OCI-LY1 (cell line): ENCODE results near the gene APBA3.

ENCODE experiments used
- EZH2 ChIP-seq: fragments of 200-600 bp; sonication (generic), shearing (Covaris generic); IDR thresholded peaks from 2 replicates; pipeline ENCODE4 v1.8.0; 2017; ENCODE audit warnings: borderline replicate concordance, mixed run types, mild to moderate bottlenecking, antibody characterized with exemption, low read length, moderate library complexity, mixed read lengths
- TF ChIP-seq, protein P1 (sequence below): fragments of 200-600 bp; sonication (generic), shearing (Covaris generic); IDR thresholded peaks from 2 replicates; pipeline ENCODE4 v1.5.1; 2017; ENCODE audit warnings: mild to moderate bottlenecking, antibody characterized with exemption, low read length, moderate library complexity, mixed read lengths

DNA sequence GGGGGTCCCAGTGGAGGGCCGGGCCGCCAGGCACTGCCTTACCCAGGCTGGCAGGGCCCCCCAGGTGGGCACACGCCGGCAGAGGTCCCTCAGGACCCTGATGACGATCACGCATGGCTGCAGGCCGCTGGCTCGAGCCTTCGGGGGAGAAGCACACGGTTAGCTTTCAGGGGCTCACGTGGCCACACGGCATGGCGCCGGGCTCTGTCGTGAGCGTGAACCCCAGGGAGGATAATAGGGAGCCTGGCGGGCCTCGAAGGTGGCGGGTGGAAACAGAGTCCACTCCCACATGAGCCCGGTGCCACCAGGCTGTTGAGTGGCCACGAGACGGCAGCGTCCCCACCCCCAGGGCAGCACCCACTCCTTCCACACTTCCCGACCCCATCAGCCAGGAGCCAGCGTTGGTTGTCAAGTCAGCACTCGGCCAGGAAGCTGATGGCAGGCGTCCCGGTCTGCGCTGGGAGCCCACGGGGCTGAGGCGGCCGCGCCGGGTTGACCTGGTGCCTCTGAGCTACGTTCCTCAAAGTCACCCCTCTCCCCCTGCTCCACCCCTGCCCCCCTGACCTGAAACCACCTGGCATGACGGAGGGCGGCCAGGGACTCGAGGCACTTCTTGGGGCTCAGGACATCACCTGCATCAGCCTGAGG is 49.3 kb upstream of the APBA3 start:
- TF ChIP-seq, protein P1, sequence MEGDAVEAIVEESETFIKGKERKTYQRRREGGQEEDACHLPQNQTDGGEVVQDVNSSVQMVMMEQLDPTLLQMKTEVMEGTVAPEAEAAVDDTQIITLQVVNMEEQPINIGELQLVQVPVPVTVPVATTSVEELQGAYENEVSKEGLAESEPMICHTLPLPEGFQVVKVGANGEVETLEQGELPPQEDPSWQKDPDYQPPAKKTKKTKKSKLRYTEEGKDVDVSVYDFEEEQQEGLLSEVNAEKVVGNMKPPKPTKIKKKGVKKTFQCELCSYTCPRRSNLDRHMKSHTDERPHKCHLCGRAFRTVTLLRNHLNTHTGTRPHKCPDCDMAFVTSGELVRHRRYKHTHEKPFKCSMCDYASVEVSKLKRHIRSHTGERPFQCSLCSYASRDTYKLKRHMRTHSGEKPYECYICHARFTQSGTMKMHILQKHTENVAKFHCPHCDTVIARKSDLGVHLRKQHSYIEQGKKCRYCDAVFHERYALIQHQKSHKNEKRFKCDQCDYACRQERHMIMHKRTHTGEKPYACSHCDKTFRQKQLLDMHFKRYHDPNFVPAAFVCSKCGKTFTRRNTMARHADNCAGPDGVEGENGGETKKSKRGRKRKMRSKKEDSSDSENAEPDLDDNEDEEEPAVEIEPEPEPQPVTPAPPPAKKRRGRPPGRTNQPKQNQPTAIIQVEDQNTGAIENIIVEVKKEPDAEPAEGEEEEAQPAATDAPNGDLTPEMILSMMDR = no peak
- no peak for TF ChIP-seq EZH2
